Glutamatergic neuron (in vitro differentiated cells): ENCODE measurements around the gene LACRT. TPM values are rescaled to one million over a fixed set of nuclear protein-coding genes. Genes with fewer than 3 reads are reported as not detected.

Source experiments
- DNase-seq: peaks from one replicate; pipeline ENCODE4 v3.0.0; 2022
- H3K27ac Mint-ChIP-seq: one replicate; pipeline ENCODE4 v1.8.0; 2020; ENCODE audit warnings: mild to moderate bottlenecking, mixed read lengths, inconsistent platforms; ENCODE audit not compliant: unreplicated experiment
- H3K27me3 Mint-ChIP-seq: one replicate; pipeline ENCODE4 v1.8.0; 2020; ENCODE audit warnings: mild to moderate bottlenecking, moderate library complexity, mixed read lengths, inconsistent platforms; ENCODE audit not compliant: unreplicated experiment
- H3K36me3 Mint-ChIP-seq: one replicate; pipeline ENCODE4 v1.8.0; 2020; ENCODE audit warnings: mild to moderate bottlenecking, mixed read lengths, inconsistent platforms; ENCODE audit not compliant: unreplicated experiment
- H3K4me1 Mint-ChIP-seq: one replicate; pipeline ENCODE4 v1.8.0; 2020; ENCODE audit warnings: mild to moderate bottlenecking, low read depth, mixed read lengths, inconsistent platforms; ENCODE audit not compliant: unreplicated experiment
- H3K4me3 Mint-ChIP-seq: one replicate; pipeline ENCODE4 v1.8.0; 2020; ENCODE audit warnings: mild to moderate bottlenecking, mixed read lengths, inconsistent platforms; ENCODE audit not compliant: unreplicated experiment
- H3K9me3 Mint-ChIP-seq: one replicate; pipeline ENCODE4 v1.8.0; 2020; ENCODE audit warnings: mild to moderate bottlenecking, moderate library complexity, mixed read lengths, inconsistent platforms; ENCODE audit not compliant: unreplicated experiment
- total RNA-seq: library from RNA; stranded (reverse); fragmentation: NEBNext Ultra II Directional; extraction: Animal tissue kit (Norgen Biotek cat#: 25700); gene quantifications from one replicate; pipeline ENCODE4 v1.2.1, GENCODE V29; 2021; ENCODE audit not compliant: unreplicated experiment
- TF ChIP-seq, protein P1 (sequence below): fragments of 200-600 bp; sonication (generic); IDR thresholded peaks from one replicate; pipeline ENCODE4 v1.5.0; 2021; ENCODE audit not compliant: partially characterized antibody, unreplicated experiment

Gene LACRT
- total RNA-seq, 1 donor from 2014 or later, result not detected

DNA sequence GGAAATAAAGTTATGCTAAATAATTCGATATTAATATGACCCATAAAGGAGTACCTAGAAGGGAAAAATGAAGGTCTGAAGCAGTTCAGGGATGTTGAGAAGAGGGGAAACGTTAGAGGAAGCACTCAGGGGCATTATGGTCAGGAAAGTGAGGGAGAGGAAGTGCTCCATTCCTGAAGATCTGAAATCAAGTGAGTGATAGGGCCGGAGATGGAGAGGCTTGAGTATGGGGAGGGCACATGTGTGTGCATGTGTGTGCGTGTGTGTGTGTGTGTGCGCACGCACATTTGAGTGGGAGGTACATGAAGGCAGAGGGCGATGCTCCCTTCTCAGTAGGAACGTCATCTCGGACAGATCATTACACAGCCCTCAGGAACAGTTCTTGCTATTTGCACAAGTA, 18.3 kb upstream of the LACRT start:
- H3K36me3 Mint-ChIP-seq, result no peaks in the 10 kb centered on the region
- peaks cover 2% of the 10 kb centered on the region for H3K27me3 Mint-ChIP-seq
- H3K4me1 Mint-ChIP-seq, result peaks cover 9% of the 10 kb centered on the region
- no peak overlapping the region for H3K4me3 Mint-ChIP-seq
- DNase-seq, result no peak
- TF ChIP-seq, protein P1, sequence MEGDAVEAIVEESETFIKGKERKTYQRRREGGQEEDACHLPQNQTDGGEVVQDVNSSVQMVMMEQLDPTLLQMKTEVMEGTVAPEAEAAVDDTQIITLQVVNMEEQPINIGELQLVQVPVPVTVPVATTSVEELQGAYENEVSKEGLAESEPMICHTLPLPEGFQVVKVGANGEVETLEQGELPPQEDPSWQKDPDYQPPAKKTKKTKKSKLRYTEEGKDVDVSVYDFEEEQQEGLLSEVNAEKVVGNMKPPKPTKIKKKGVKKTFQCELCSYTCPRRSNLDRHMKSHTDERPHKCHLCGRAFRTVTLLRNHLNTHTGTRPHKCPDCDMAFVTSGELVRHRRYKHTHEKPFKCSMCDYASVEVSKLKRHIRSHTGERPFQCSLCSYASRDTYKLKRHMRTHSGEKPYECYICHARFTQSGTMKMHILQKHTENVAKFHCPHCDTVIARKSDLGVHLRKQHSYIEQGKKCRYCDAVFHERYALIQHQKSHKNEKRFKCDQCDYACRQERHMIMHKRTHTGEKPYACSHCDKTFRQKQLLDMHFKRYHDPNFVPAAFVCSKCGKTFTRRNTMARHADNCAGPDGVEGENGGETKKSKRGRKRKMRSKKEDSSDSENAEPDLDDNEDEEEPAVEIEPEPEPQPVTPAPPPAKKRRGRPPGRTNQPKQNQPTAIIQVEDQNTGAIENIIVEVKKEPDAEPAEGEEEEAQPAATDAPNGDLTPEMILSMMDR, result no peak
- peaks cover 1% of the 10 kb centered on the region for H3K9me3 Mint-ChIP-seq
- no peak overlapping the region for H3K27ac Mint-ChIP-seq

DNA sequence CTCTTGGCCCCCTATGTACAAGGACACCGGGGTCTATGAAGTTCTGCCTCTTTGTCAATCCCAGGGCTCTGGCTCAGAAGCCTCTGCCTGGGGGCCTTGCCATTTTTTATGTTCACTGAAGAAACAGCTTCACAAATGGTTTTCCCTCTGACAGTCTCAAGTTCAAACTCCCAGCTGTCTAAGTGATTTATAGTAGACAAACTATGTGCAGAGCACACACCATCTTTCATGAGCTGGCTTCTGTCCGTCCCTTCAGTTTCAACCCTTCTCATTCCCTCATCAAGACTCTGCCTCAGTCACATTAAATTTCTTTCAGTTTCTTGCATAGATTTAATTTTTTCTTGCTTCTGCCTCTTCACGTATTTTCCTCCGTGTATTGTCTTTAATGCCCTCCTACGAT, 16.2 kb upstream of the LACRT start:
- no peak for DNase-seq
- no peaks in the 10 kb centered on the region for H3K36me3 Mint-ChIP-seq
- no peak overlapping the region for H3K4me3 Mint-ChIP-seq
- TF ChIP-seq, protein P1, result no peak
- H3K9me3 Mint-ChIP-seq, result peaks cover 1% of the 10 kb centered on the region
- no peaks in the 10 kb centered on the region for H3K27me3 Mint-ChIP-seq
- H3K27ac Mint-ChIP-seq, result no peak overlapping the region
- H3K4me1 Mint-ChIP-seq, result peaks cover 3% of the 10 kb centered on the region

DNA sequence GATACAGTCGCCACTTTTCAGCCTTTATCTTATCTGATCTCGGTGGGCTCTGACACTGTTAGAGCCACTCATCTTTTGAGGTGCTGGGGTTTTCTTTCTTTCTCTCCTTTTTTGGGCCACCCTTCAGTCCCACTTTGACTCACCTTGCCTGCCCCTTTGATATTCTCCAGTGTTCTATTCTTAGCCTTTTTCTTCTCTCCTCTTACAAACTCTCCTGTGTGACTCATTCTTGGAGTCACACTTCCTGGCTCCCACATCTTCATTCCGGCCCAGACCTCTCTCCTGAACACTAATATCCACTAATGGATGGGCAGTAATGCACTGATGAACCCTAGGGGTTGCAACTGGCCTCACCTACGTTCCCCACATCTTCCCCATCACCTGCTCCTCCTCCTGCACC, 15.7 kb upstream of the LACRT start:
- no peak for DNase-seq
- peaks cover 3% of the 10 kb centered on the region for H3K4me1 Mint-ChIP-seq
- H3K27me3 Mint-ChIP-seq, result no peaks in the 10 kb centered on the region
- H3K9me3 Mint-ChIP-seq, result peaks cover 1% of the 10 kb centered on the region
- TF ChIP-seq, protein P1, result no peak
- H3K4me3 Mint-ChIP-seq, result no peak overlapping the region
- H3K36me3 Mint-ChIP-seq, result no peaks in the 10 kb centered on the region
- H3K27ac Mint-ChIP-seq, result no peak overlapping the region

DNA sequence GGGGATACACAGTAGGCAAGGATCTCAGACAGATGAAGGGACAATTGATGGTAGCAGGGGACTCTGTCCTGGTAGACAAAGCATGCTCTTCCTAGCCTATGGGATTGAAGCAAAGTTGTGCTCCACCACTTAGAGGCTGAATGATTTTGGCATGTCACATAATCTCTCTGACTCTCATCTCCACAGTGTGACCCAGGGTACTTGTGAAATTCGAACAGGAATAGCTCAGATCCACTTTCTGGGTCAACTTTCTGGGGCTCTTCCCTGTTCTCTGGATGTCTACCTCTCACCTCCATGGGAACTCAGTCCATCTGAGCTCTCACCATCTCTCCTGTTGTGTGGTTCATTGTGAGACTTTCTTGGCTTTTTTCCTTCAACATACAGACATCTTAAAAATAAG, 15.1 kb upstream of the LACRT start:
- TF ChIP-seq, protein P1, result no peak

DNA sequence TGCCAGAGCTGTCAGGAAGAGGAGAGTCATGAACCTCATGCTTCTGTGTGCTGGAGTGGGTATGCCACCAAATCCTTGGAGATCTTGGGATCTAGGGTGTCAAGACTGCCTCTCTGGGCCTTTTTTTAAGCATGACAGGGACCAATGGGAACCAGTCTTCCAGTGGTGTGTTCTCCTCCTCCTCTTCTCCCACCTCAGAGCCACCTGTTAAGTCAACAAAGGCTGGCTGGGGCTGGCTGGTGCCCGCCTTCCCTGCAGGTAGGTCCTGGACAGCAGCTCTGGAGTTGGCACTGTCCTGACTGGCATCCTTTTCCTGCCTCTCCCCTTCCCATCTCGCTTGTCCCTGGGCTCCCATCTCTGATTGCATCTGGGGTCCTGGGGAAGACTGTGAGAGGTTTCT, 13.6 kb upstream of the LACRT start, which contains the start of gene DCD:
Gene DCD (minus strand): TSS at position 101 of the 400 bp plus-strand sequence. CDS start 62 bp downstream, at position 39.
- Mint-ChIP-seq H3K36me3 (no peaks in the 10 kb centered on the region), H3K9me3 (no peaks in the 10 kb centered on the region), H3K27ac (no peak within 1 kb of the TSS), H3K4me1 (no peaks in the 10 kb centered on the region), H3K4me3 (no peak within 1 kb of the TSS), H3K27me3 (no peaks in the 10 kb centered on the region)
- no peak for DNase-seq
- TF ChIP-seq, protein P1, result no peak

More for the DNA sequence above, 15.1 kb upstream of the LACRT start:
- H3K27me3 Mint-ChIP-seq, result no peaks in the 10 kb centered on the region
- peaks cover 1% of the 10 kb centered on the region for H3K9me3 Mint-ChIP-seq
- peaks cover 3% of the 10 kb centered on the region for H3K4me1 Mint-ChIP-seq
- H3K4me3 Mint-ChIP-seq, result no peak overlapping the region
- no peaks in the 10 kb centered on the region for H3K36me3 Mint-ChIP-seq
- no peak overlapping the region for H3K27ac Mint-ChIP-seq
- DNase-seq, result no peak
